Measurements from ENCODE around the gene LSG1. TPM values are rescaled to one million over a fixed set of nuclear protein-coding genes. Genes with fewer than 3 reads are reported as not detected.

The LSG1 gene
- total and polyA plus RNA-seq, 9 of the 15 experiments (the other 6 are each of a cell fraction or from before 2014, with no cell fraction given), result 14.9 to 73.7 (median 46.7) TPM

DNA sequence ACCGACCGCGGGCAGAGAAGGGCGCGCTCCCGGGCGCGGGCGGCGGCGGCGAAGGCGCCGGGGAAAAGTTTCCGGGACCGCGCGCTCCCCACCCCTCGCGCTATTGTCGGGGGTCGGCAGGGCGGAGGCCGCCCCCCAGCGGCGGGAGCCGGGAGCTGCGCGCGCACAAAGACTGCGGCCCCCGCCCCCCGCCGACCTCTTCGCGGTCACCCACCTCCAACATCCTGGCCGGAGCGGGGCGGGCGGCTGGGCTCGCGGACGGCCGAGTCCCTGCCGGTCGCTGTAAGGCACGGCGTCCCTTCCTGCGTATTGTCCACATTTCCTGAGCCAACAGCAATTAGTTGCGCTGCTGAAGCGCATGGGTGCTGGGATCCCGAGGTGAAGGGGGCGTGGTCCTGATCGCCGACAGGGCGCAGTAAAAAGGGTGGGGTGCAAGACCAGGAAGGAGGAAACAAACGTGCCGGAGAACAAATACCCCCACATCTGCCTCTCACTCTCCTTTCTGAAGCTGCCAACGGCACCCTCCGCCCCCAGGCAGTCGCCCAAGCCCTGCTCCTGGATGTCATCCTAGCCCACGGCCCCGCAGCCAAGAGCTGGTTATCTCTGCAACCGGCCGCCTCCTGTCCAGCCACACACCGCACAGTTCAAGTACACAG is 38.5 kb downstream of the LSG1 start, which contains the start of gene TMEM44 (continued):
- TF ChIP-seq, protein P1, sequence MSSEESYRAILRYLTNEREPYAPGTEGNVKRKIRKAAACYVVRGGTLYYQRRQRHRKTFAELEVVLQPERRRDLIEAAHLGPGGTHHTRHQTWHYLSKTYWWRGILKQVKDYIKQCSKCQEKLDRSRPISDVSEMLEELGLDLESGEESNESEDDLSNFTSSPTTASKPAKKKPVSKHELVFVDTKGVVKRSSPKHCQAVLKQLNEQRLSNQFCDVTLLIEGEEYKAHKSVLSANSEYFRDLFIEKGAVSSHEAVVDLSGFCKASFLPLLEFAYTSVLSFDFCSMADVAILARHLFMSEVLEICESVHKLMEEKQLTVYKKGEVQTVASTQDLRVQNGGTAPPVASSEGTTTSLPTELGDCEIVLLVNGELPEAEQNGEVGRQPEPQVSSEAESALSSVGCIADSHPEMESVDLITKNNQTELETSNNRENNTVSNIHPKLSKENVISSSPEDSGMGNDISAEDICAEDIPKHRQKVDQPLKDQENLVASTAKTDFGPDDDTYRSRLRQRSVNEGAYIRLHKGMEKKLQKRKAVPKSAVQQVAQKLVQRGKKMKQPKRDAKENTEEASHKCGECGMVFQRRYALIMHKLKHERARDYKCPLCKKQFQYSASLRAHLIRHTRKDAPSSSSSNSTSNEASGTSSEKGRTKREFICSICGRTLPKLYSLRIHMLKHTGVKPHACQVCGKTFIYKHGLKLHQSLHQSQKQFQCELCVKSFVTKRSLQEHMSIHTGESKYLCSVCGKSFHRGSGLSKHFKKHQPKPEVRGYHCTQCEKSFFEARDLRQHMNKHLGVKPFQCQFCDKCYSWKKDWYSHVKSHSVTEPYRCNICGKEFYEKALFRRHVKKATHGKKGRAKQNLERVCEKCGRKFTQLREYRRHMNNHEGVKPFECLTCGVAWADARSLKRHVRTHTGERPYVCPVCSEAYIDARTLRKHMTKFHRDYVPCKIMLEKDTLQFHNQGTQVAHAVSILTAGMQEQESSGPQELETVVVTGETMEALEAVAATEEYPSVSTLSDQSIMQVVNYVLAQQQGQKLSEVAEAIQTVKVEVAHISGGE (CRISPR knock-in tag; IDR thresholded peaks at IDR 0.05), result peak; percentile 31 to 95 (median 57); a peak in 4 of 6 replicates
- 0 out of 2 replicates have a peak, but pooled peaks have one; percentile 40 for TF ChIP-seq POLR2AphosphoS5 (IDR thresholded peaks at IDR 0.05; ENCODE audit: control insufficient read depth, insufficient read depth, low read depth, low read length)
- peak; percentile 51; the same call in 1 of the 2 replicates for TF ChIP-seq SOX6 (IDR thresholded peaks at IDR 0.05)
- TF ChIP-seq ETV1 (tag; conservative IDR thresholded peaks at IDR 0.05; ENCODE audit: low read depth), result peak; percentile 49; the same call in 1 of the 2 replicates
- no peak for TF ChIP-seq ZNF239 (CRISPR knock-in tag; IDR thresholded peaks at IDR 0.05)
- TF ChIP-seq, protein P2, sequence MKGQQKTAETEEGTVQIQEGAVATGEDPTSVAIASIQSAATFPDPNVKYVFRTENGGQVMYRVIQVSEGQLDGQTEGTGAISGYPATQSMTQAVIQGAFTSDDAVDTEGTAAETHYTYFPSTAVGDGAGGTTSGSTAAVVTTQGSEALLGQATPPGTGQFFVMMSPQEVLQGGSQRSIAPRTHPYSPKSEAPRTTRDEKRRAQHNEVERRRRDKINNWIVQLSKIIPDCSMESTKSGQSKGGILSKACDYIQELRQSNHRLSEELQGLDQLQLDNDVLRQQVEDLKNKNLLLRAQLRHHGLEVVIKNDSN (CRISPR knock-in tag; IDR thresholded peaks at IDR 0.05), result 0 out of 2 replicates have a peak, but pooled peaks have one; percentile 18
- peak; percentile 51; the same call in 1 of the 2 replicates for TF ChIP-seq TCF7 (IDR thresholded peaks at IDR 0.05; ENCODE audit: borderline replicate concordance)
- no peak for TF ChIP-seq ZNF23 (CRISPR knock-in tag; IDR thresholded peaks at IDR 0.05)
- TF ChIP-seq, protein P3, sequence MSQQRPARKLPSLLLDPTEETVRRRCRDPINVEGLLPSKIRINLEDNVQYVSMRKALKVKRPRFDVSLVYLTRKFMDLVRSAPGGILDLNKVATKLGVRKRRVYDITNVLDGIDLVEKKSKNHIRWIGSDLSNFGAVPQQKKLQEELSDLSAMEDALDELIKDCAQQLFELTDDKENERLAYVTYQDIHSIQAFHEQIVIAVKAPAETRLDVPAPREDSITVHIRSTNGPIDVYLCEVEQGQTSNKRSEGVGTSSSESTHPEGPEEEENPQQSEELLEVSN (IDR thresholded peaks at IDR 0.05; ENCODE audit: borderline replicate concordance in 1 of 2, extremely low read depth in 1 of 2, insufficient read depth in 1 of 2, insufficient read length in 1 of 2, low read depth in 1 of 2, low read length in 1 of 2, poor library complexity in 1 of 2, severe bottlenecking in 1 of 2), result peak; percentile 47 to 65
- TF ChIP-seq, protein P4, sequence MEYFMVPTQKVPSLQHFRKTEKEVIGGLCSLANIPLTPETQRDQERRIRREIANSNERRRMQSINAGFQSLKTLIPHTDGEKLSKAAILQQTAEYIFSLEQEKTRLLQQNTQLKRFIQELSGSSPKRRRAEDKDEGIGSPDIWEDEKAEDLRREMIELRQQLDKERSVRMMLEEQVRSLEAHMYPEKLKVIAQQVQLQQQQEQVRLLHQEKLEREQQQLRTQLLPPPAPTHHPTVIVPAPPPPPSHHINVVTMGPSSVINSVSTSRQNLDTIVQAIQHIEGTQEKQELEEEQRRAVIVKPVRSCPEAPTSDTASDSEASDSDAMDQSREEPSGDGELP (CRISPR knock-in tag; IDR thresholded peaks at IDR 0.05; ENCODE audit: borderline replicate concordance), result peak; percentile 67; the same call in 1 of the 2 replicates
- peak; percentile 72 for TF ChIP-seq HDAC2 (IDR thresholded peaks at IDR 0.05)
- TF ChIP-seq TRIM24 (IDR thresholded peaks at IDR 0.05), result peak in 1 of 2 experiments; percentile 36; a peak in 2 of 4 replicates
- 0 out of 2 replicates have a peak, but pooled peaks have one; percentile 33 for TF ChIP-seq DPF2 (IDR thresholded peaks at IDR 0.05)
- 0 out of 4 replicates have a peak, but pooled peaks of 1 of the 2 experiments have one; percentile 18 for TF ChIP-seq FOXK2 (conservative IDR thresholded peaks at IDR 0.05 in 1 of 2, IDR thresholded peaks at IDR 0.05 in 1 of 2; ENCODE audit: low read depth in 2 of 2)
- 0 out of 2 replicates have a peak, but pooled peaks have one; percentile 29 for TF ChIP-seq XRCC5 (IDR thresholded peaks at IDR 0.05; ENCODE audit: low read depth, low read length)
- TF ChIP-seq CBFA2T3 (IDR thresholded peaks at IDR 0.05), result peak; percentile 32
- TF ChIP-seq, protein P5, sequence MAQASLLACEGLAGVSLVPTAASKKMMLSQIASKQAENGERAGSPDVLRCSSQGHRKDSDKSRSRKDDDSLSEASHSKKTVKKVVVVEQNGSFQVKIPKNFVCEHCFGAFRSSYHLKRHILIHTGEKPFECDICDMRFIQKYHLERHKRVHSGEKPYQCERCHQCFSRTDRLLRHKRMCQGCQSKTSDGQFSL (CRISPR knock-in tag; IDR thresholded peaks at IDR 0.05), result 0 out of 2 replicates have a peak, but pooled peaks have one; percentile 38
- TF ChIP-seq, protein P5 (tag; IDR thresholded peaks at IDR 0.05), result no peak

Measured in K562 (cell line).